Dendritic cell treated with granulocyte-macrophage colony-stimulating factor and Interleukin-4, amounts not matched to agents 40 ng/mL and 50 ng/mL, for 4 days (primary cell): Measurements from ENCODE around the gene TRMT10B.
A peak's percentile ranks its signal among the peaks of the same experiment; 100 is the strongest.
"Not testable (repeated sequence)": the region's sequence is repeated elsewhere in the genome, so short reads cannot be mapped to it uniquely, and the experiment has no call there.

Experiments
- H3K27ac Mint-ChIP-seq: one replicate; pipeline ENCODE4 v1.8.0; 2022; ENCODE audit warnings: mild to moderate bottlenecking, mixed read lengths
- H3K27me3 Mint-ChIP-seq: one replicate; pipeline ENCODE4 v1.8.0; 2022; ENCODE audit warnings: mild to moderate bottlenecking, mixed read lengths
- H3K36me3 Mint-ChIP-seq: one replicate; pipeline ENCODE4 v1.8.0; 2022; ENCODE audit warnings: low read depth, mixed read lengths
- H3K4me1 Mint-ChIP-seq: one replicate; pipeline ENCODE4 v1.8.0; 2022; ENCODE audit warnings: low read depth, mixed read lengths
- H3K4me3 Mint-ChIP-seq: one replicate; pipeline ENCODE4 v1.8.0; 2022; ENCODE audit warnings: mild to moderate bottlenecking, moderate library complexity, mixed read lengths
- H3K9me3 Mint-ChIP-seq: one replicate; pipeline ENCODE4 v1.8.0; 2022; ENCODE audit warnings: mixed read lengths
- intact Hi-C: fragments of 100-400 bp; cut with micrococcal nuclease; formaldehyde crosslinking; loops from one replicate; pipeline ENCODE4 v1.15.0; 2022

TRMT10B gene

DNA sequence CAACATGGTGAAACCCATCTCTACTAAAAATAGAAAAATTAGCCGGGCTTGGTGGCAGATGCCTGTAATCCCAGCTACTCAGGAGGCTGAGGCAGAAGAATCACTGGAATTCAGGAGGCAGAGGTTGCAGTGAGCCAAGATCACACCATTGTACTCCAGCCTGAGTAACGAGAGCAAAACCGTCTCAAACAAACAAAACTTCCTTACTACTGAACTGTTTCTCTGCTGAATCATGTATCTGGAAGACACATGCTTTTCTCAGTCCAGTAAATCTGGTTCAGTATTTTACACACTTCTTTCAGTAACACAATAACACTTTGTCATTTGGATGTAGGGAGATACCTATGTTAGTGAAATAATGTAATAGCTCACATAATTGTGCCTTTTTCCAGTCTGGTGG lies 7.9 kb downstream of the TRMT10B start:
- Mint-ChIP-seq H3K9me3 (no peaks in the 10 kb centered on the region), H3K27me3 (no peaks in the 10 kb centered on the region), H3K36me3 (peaks cover 49% of the 10 kb centered on the region), H3K4me1 (no peaks in the 10 kb centered on the region), H3K27ac (no peak overlapping the region), H3K4me3 (no peak overlapping the region)
- intact Hi-C loops, result no loop called here

GRCh38 chr9:37765263-37765662 lies 11.7 kb downstream of the TRMT10B start:
- H3K4me3 Mint-ChIP-seq, H3K27me3 Mint-ChIP-seq, H3K4me1 Mint-ChIP-seq, intact Hi-C loops, H3K27ac Mint-ChIP-seq, H3K9me3 Mint-ChIP-seq: not testable (repeated sequence)
- H3K36me3 Mint-ChIP-seq, result peaks cover 81% of the 10 kb centered on the region

GRCh38 chr9:37769306-37769705 lies 15.7 kb downstream of the TRMT10B start:
- Mint-ChIP-seq H3K36me3 (peaks cover 90% of the 10 kb centered on the region), H3K9me3 (no peaks in the 10 kb centered on the region), H3K4me1 (no peaks in the 10 kb centered on the region), H3K27ac (no peak overlapping the region), H3K4me3 (no peak overlapping the region), H3K27me3 (no peaks in the 10 kb centered on the region)
- intact Hi-C loops, result no loop called here

DNA sequence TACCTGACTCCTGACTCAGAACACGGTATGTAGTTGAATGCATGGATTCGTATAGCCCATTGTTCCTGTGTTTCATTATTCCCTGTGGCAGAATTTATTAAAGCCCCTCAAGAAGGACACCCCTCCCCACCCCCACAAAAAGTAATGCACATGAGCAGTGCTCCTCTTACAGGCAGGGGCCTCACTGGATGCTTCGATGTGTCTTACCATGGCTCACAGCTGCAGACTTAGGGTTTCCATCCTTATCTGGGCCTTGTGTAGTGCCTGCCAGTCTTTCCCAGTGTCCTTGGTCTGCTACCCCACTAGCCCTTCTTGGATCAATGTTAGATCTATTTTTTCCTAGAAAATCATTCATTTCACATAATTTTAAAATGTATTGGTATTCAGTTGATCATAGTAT lies 16.4 kb downstream of the TRMT10B start:
- Mint-ChIP-seq H3K4me3 (no peak overlapping the region), H3K36me3 (peaks cover 88% of the 10 kb centered on the region), H3K27me3 (no peaks in the 10 kb centered on the region), H3K4me1 (no peaks in the 10 kb centered on the region), H3K9me3 (no peaks in the 10 kb centered on the region), H3K27ac (no peak overlapping the region)
- intact Hi-C loops, result no loop called here

DNA sequence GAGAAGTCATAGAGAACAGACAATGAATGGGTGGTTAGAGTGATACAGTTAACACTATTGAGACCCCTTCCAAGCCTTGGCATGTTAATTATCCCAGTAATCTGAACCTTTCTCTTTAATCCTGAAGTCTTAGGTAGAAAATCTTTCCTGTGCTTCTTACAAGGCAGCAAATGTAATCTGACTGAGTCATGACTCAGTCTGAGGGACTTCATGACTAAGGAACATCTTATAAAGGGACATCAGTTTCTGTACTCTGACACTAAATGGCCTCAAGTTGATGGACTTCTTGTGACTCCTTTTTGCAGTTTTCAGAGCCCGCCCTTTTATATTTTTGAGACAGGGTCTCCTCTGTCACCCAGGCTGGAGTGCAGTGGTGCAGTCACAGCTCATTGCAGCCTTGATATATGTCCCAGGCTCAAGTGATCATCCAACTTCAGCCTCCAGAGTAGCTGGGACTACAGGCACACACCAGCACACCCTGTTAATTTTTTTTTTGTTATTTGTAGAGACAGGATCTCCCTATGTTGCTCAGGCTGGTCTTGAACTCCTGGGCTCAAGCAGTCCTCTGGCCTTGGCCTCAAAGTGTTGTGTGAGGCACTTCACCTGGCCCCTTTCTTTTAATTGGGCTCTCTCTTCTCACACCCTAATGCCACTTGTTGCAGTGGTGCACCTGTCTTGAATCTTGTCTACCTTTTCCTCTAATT lies 21.8 kb downstream of the TRMT10B start:
- H3K9me3 Mint-ChIP-seq, result no peaks in the 10 kb centered on the region
- H3K27me3 Mint-ChIP-seq, result no peaks in the 10 kb centered on the region
- no peaks in the 10 kb centered on the region for H3K4me1 Mint-ChIP-seq
- H3K4me3 Mint-ChIP-seq, result no peak overlapping the region
- intact Hi-C loops, result no loop called here
- no peak overlapping the region for H3K27ac Mint-ChIP-seq
- peaks cover 92% of the 10 kb centered on the region for H3K36me3 Mint-ChIP-seq

GRCh38 chr9:37776328-37776727 lies 22.7 kb downstream of the TRMT10B start:
- Mint-ChIP-seq H3K27ac (no peak overlapping the region), H3K27me3 (no peaks in the 10 kb centered on the region), H3K4me1 (no peaks in the 10 kb centered on the region), H3K9me3 (no peaks in the 10 kb centered on the region), H3K36me3 (peaks cover 95% of the 10 kb centered on the region), H3K4me3 (no peak overlapping the region)
- intact Hi-C loops, result no loop called here

- Mint-ChIP-seq H3K27me3 (no peaks in the 10 kb centered on the region), H3K9me3 (no peaks in the 10 kb centered on the region), H3K36me3 (peaks cover 94% of the 10 kb centered on the region), H3K4me1 (peaks cover 8% of the 10 kb centered on the region), H3K27ac (no peak overlapping the region), H3K4me3 (no peak overlapping the region)
- intact Hi-C loops, result no loop called here
These were observed 24.9 kb downstream of the TRMT10B start for GRCh38 chr9:37778534-37778933.

- H3K36me3 Mint-ChIP-seq, result peaks cover 51% of the 10 kb centered on the region
- peaks cover 5% of the 10 kb centered on the region for H3K27me3 Mint-ChIP-seq
- H3K27ac Mint-ChIP-seq, result peak overlapping the region; percentile 98
- H3K4me3 Mint-ChIP-seq, result peak overlapping the region; percentile 100
- intact Hi-C loops, result loop anchor here (1.0 kb wide), 1 partner anchor 16 kb away; the partner anchor contains the start of gene DCAF10
- no peaks in the 10 kb centered on the region for H3K9me3 Mint-ChIP-seq
- peaks cover 21% of the 10 kb centered on the region for H3K4me1 Mint-ChIP-seq
These were observed 30.6 kb downstream of the TRMT10B start for GRCh38 chr9:37784291-37784615.

DNA sequence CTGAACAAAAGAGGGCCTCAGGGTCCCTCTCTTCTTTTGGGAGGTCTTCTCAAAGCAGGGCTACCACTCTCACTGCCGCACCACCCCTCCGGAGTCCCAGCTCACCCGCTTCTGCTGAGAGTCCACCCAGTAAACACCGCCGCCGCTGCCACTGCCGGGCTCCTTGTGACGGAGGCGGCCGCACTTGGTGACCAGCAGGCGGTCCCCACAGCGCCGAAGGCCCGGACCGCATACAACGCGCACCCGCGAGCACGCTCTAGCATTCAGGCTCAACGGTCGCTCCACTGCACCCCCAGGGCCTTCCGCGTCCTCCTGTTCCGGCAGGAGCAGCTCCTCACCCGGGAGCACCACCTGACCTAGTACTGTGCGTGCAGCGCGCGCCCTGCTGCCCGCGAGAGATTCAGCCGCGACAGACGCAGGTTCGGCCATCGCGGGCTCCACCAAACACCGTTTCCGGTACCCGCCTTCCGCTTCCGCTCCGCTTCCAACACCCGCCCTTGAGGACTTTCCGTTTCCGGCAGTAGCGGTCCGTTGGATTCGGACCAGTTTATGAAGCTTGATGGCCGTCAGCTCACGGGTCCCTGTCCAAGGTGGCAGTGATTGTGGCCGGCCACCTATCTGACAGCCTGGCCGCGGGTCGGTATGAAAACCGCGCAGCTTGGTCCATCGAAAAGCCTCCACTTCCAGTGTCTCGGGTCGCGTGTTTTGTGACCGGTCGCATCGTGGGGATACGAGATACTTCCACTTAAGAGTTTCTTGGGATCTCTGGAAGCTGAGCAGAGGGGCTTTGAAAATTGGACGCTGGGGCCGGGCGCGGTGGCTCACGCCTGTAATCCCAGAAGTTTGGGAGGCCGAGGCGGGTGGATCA lies 31.2 kb downstream of the TRMT10B start, which contains the start of gene EXOSC3:
TSS of gene EXOSC3 (minus strand) at position 449 of the 868 bp plus-strand sequence. CDS start at position 429, 20 bp downstream.
- intact Hi-C loops, result loop anchor here (1.0 kb wide), 1 partner anchor 15 kb away; the partner anchor contains the start of gene DCAF10
- H3K4me1 Mint-ChIP-seq, result peaks cover 21% of the 10 kb centered on the region

DNA sequence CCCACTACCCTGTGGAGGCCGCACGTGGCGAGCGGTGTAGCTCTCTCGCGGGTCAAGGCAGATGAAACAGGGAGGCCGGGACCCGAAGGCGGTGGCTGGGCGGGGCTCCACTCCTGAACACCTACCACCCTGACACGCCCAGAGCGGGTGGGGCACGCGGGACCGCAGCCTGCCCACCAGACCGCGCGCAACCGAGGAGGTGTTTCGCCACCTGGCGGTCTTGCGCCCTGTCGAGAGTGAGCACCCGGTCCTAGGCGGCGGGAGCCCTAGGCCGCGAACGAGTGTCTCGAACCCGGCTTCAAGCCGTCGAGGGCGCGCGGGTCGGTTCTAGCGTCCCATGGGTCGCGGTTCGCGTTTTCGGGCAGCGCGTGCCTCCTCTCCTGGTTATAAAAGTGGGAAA lies 33.5 kb downstream of the TRMT10B start:
- H3K4me1 Mint-ChIP-seq, result peaks cover 21% of the 10 kb centered on the region

More for the DNA sequence above, 31.2 kb downstream of the TRMT10B start, which contains the start of gene EXOSC3:
- H3K4me3 Mint-ChIP-seq, result peak within 1 kb of the TSS; percentile 100
- H3K36me3 Mint-ChIP-seq, result peaks cover 46% of the 10 kb centered on the region
- peak within 1 kb of the TSS; percentile 98 for H3K27ac Mint-ChIP-seq
- no peaks in the 10 kb centered on the region for H3K9me3 Mint-ChIP-seq
- H3K27me3 Mint-ChIP-seq, result peaks cover 5% of the 10 kb centered on the region

GRCh38 chr9:37788332-37788731 lies 34.7 kb downstream of the TRMT10B start:
- intact Hi-C loops, result no loop called here
- Mint-ChIP-seq H3K27ac (no peak overlapping the region), H3K9me3 (no peaks in the 10 kb centered on the region), H3K27me3 (peaks cover 5% of the 10 kb centered on the region), H3K36me3 (peaks cover 12% of the 10 kb centered on the region), H3K4me1 (peaks cover 14% of the 10 kb centered on the region), H3K4me3 (no peak overlapping the region)

More for the DNA sequence above, 33.5 kb downstream of the TRMT10B start:
- H3K27ac Mint-ChIP-seq, result no peak overlapping the region
- intact Hi-C loops, result no loop called here
- H3K4me3 Mint-ChIP-seq, result no peak overlapping the region
- no peaks in the 10 kb centered on the region for H3K9me3 Mint-ChIP-seq
- peaks cover 25% of the 10 kb centered on the region for H3K36me3 Mint-ChIP-seq
- peaks cover 5% of the 10 kb centered on the region for H3K27me3 Mint-ChIP-seq

- no peaks in the 10 kb centered on the region for H3K9me3 Mint-ChIP-seq
- peaks cover 5% of the 10 kb centered on the region for H3K27me3 Mint-ChIP-seq
- intact Hi-C loops, result loop anchor here (10.0 kb wide), 1 partner anchor 195 kb away; the partner anchor contains the start of gene TOMM5
- no peak overlapping the region for H3K27ac Mint-ChIP-seq
- no peak overlapping the region for H3K4me3 Mint-ChIP-seq
- peaks cover 2% of the 10 kb centered on the region for H3K36me3 Mint-ChIP-seq
- peaks cover 9% of the 10 kb centered on the region for H3K4me1 Mint-ChIP-seq
These were observed 36.5 kb downstream of the TRMT10B start for GRCh38 chr9:37790096-37790495.

DNA sequence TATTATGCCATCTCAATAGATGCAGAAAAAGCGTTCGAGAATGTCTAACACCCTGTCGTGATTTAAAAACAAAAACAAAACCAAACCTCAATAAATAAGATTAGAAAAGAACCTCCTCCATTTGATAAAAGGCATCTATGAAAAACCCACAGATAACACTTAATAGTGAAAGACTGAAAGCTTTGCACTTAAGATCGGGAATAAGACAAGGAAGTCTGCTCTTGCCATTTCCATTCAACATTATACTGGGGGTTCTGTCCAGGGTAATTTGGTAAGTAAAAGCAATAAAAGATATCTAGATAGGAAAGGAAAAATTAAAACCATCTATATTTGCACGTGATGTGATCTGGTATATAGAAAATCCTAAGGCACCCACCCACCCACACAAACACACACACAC lies 38.5 kb downstream of the TRMT10B start:
- intact Hi-C loops, result loop anchor here (10.0 kb wide), 1 partner anchor 197 kb away; the partner anchor contains the start of gene TOMM5
- H3K36me3 Mint-ChIP-seq, result no peaks in the 10 kb centered on the region
- H3K4me1 Mint-ChIP-seq, result peaks cover 26% of the 10 kb centered on the region
- H3K4me3 Mint-ChIP-seq, result no peak overlapping the region
- H3K27me3 Mint-ChIP-seq, result peaks cover 1% of the 10 kb centered on the region
- H3K27ac Mint-ChIP-seq, result no peak overlapping the region
- no peaks in the 10 kb centered on the region for H3K9me3 Mint-ChIP-seq

GRCh38 chr9:37796232-37796631 lies 42.6 kb downstream of the TRMT10B start:
- no peaks in the 10 kb centered on the region for H3K27me3 Mint-ChIP-seq
- peaks cover 25% of the 10 kb centered on the region for H3K4me1 Mint-ChIP-seq
- no peaks in the 10 kb centered on the region for H3K9me3 Mint-ChIP-seq
- H3K4me3 Mint-ChIP-seq, result no peak overlapping the region
- H3K36me3 Mint-ChIP-seq, result no peaks in the 10 kb centered on the region
- intact Hi-C loops, result loop anchor here (10.0 kb wide), 1 partner anchor 201 kb away; the partner anchor contains the start of gene TOMM5
- H3K27ac Mint-ChIP-seq, result no peak overlapping the region
